SIG-M5 (cell line): Measurements from ENCODE around the gene CEP68.
"Not testable (repeated sequence)": the region's sequence is repeated elsewhere in the genome, so short reads cannot be mapped to it uniquely, and the experiment has no call there.

Experiments used
- DNase-seq: peaks from one replicate; lab custom pipeline; 2025; lab: John Stamatoyannopoulos, UW

CEP68 gene

GRCh38 chr2:65056215-65057053 is at the start of gene CEP68:
Gene CEP68 (plus strand): TSS chr2:65056416. CDS start chr2:65069445, 13,029 bp downstream.
- peak; percentile 74 for DNase-seq

- DNase-seq: no peak
These were observed 42.4 kb upstream of the CEP68 start for GRCh38 chr2:65013776-65014175.

GRCh38 chr2:65015731-65016130 is 40.5 kb upstream of the CEP68 start:
- DNase-seq: no peak

- no peak for DNase-seq
These were observed 39.4 kb upstream of the CEP68 start for GRCh38 chr2:65016789-65017188.

- DNase-seq: peak; percentile 79
These were observed 38.9 kb upstream of the CEP68 start for GRCh38 chr2:65017335-65017734.

- DNase-seq: peak; percentile 94
These were observed 38.1 kb upstream of the CEP68 start for GRCh38 chr2:65018141-65018582.

GRCh38 chr2:65019010-65019409 is 37.2 kb upstream of the CEP68 start:
- DNase-seq: no peak

GRCh38 chr2:65019675-65020195 is 36.5 kb upstream of the CEP68 start:
- DNase-seq: no peak

GRCh38 chr2:65020251-65020650 is 36.0 kb upstream of the CEP68 start:
- DNase-seq: not testable (repeated sequence)

GRCh38 chr2:65020943-65021528 is 35.2 kb upstream of the CEP68 start:
- no peak for DNase-seq

- no peak for DNase-seq
These were observed 34.5 kb upstream of the CEP68 start for GRCh38 chr2:65021709-65022108.

GRCh38 chr2:65022189-65022588 is 34.0 kb upstream of the CEP68 start:
- DNase-seq: no peak

GRCh38 chr2:65023742-65024141 is 32.5 kb upstream of the CEP68 start:
- no peak for DNase-seq

GRCh38 chr2:65024149-65024829 is 31.9 kb upstream of the CEP68 start:
- DNase-seq: no peak

- DNase-seq: peak; percentile 72
These were observed 30.6 kb upstream of the CEP68 start for GRCh38 chr2:65025453-65026123.

- DNase-seq: no peak
These were observed 30.1 kb upstream of the CEP68 start for GRCh38 chr2:65026154-65026553.

- DNase-seq: no peak
These were observed 29.3 kb upstream of the CEP68 start for GRCh38 chr2:65026704-65027464.

- no peak for DNase-seq
These were observed 28.5 kb upstream of the CEP68 start for GRCh38 chr2:65027616-65028244.

GRCh38 chr2:65030476-65031332 is 25.5 kb upstream of the CEP68 start:
- no peak for DNase-seq
